SH-SY5Y (cell line): ENCODE measurements around the gene NAGPA.

Experiments
- GATA2 ChIP-seq: IDR thresholded peaks from 2 replicates; pipeline ENCODE4 v1.6.1; 2011; ENCODE audit warnings: mild to moderate bottlenecking, low read depth, low read length
- GATA3 ChIP-seq: IDR thresholded peaks from 2 replicates; pipeline ENCODE4 v1.6.1; 2011; ENCODE audit warnings: low read depth, mild to moderate bottlenecking, low read length, moderate library complexity

DNA sequence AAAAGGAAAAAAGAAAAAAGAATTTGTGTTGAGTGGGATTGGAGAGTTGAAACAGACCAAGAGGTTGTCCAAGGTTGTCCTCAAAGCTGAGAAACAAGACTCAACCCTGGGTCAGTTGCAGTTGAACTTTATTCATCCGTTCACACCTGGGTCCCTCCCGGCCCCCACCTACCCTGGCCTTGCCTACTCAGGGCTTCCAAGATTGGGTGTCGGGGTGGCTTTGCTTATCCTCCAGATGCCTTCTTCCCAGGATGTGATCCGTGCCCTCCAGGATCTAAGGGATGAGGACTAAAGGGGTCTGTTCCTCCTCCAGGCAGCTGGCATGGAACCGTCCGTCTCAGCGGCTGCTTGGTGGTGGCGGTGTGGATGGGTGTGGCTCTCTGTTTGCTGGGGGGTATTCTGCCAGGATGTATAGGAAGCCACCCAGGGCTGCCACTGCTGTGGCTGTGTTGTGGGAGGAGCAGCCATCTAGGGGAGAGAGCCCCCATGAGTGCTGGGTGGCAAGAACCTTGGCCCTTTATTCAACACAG lies 10.3 kb upstream of the NAGPA start:
- TF ChIP-seq GATA2 (no peak), GATA3 (no peak)
